Stimulated activated naive CD8-positive, alpha-beta T cell treated with anti-CD3 and anti-CD28 coated beads, Interleukin-15, Interleukin-2, amounts not matched to agents 100 U/mL and 50 U/mL, for 24 hours (primary cell): Measurements from ENCODE around the gene GOLGA6B.
"Not testable (repeated sequence)": the region's sequence is repeated elsewhere in the genome, so short reads cannot be mapped to it uniquely, and the experiment has no call there.

ENCODE experiments used
- ATAC-seq: fragments of 150-1000 bp; cut with Tn5 transposase; one replicate; pipeline ENCODE4 v1.10.0; 2021
- DNase-seq: peaks from one replicate; pipeline ENCODE4 v3.0.0; 2021

The GOLGA6B gene

GRCh38 chr15:72654397-72654796, at the start of gene GOLGA6B:
Gene GOLGA6B, plus strand, starts transcription at chr15:72654697. Its CDS starts 41 bp downstream, at chr15:72654738.
- not testable (repeated sequence) for DNase-seq, ATAC-seq

GRCh38 chr15:72604794-72605193, 49.7 kb upstream of the GOLGA6B start:
- DNase-seq (no peak), ATAC-seq (no peak)

DNA sequence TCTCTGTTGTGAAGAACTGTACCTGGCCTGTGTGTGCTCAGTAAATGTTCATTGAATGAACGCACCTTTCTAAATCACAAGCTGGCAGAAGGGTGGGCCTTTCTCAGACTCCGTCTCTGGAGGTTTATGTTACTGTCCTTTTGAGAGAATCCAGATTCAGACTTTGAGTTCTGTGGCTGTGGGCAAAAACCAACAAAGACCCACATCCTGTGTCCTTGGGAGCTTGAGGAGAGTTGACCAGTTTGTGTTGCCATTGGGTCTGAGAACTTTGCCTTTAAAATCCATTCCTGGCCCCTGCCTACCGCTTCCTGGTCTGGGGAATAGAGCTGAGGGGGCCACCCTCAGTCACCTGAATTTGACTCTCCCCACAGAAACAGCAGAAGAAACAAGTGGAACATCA, 46.4 kb upstream of the GOLGA6B start:
- ATAC-seq, DNase-seq: not testable (repeated sequence)

- no peak for ATAC-seq
Measured at GRCh38 chr15:72609862-72610261, 44.6 kb upstream of the GOLGA6B start.

GRCh38 chr15:72612324-72612723, 42.2 kb upstream of the GOLGA6B start:
- not testable (repeated sequence) for DNase-seq, ATAC-seq

More at GRCh38 chr15:72609862-72610261, 44.6 kb upstream of the GOLGA6B start:
- DNase-seq = no peak

- no peak for ATAC-seq
- DNase-seq = no peak
Measured at GRCh38 chr15:72614810-72615532, 39.5 kb upstream of the GOLGA6B start.

GRCh38 chr15:72615533-72616233, 38.8 kb upstream of the GOLGA6B start:
- not testable (repeated sequence) for DNase-seq, ATAC-seq

DNA sequence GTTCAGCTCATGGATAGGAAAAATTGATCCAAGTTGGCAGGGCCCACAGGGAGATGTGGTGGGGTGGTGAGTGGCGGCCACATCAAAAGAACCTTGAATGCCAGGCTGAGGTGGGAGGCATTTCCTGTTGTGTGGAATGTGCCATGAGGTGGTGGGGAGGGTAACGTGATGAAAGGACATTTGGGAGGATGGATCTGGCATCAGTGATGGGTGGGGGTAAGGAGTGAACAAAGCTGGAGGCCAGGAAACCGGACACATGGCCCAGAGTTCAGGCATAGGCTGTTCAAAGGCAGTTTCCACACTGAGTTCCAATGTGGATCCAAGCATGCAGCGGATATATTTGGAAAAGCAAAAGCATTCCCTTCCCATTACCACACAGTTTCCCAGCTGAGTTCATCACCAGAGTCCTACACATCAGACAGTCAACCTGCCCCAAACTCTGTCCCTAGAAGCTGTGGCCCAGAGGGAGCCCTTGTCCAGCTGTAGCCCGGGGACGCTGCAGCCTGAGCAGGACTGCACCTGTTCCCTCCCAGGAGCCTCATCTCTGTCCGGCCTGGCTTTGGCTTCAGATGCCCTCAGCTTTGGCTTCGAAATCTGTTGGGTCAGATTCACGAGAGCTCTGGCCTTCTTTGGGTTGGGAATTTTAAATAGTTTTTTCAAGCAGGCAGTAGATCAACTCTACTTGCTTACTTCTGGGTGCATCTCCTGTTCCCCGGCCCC, 37.8 kb upstream of the GOLGA6B start:
- no peak for ATAC-seq

DNA sequence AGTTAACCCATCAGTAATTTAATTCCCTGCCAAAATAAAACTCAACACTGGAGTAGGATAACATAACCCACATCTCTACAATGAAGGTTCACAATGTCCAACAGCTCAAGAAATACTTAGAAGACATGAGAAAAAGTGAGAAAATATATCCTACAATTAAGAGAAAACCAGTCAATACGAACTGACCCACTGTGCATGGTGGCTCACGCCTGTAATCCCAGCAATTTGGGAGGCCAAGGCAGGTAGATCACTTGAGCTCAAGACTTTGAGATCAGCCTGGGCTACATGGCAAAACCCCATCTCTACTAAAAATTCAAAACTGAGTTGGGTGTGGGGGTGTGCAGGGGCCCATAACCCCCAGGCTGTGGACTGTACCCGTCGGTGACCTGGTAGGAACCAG, 30.6 kb upstream of the GOLGA6B start:
- DNase-seq, ATAC-seq: not testable (repeated sequence)

More for the DNA sequence above, 37.8 kb upstream of the GOLGA6B start:
- DNase-seq = no peak

DNA sequence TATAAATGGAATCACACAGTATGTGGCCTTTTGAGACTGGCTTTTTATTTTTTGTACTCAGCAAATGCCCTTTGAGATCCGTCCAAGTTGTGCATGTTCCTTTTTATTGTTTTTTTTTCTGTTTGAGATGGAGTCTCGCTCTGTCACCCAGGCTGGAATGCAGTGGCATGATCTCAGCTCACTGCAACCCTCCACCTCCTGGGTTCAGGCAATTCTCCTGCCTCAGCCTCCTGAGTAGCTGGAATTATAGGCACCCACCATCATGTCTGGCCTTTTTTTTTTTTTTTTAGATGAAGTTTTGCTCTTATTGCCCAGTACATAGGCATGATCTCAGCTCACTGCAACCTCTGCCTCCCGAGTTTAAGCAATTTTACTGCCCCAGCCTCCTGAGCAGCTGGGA, 28.3 kb upstream of the GOLGA6B start:
- not testable (repeated sequence) for DNase-seq, ATAC-seq

- DNase-seq = peak; percentile 23
- not testable (repeated sequence) for ATAC-seq
Measured at GRCh38 chr15:72628249-72629067, 26.0 kb upstream of the GOLGA6B start.

- not testable (repeated sequence) for ATAC-seq, DNase-seq
Measured at GRCh38 chr15:72629068-72629570, 25.4 kb upstream of the GOLGA6B start.

DNA sequence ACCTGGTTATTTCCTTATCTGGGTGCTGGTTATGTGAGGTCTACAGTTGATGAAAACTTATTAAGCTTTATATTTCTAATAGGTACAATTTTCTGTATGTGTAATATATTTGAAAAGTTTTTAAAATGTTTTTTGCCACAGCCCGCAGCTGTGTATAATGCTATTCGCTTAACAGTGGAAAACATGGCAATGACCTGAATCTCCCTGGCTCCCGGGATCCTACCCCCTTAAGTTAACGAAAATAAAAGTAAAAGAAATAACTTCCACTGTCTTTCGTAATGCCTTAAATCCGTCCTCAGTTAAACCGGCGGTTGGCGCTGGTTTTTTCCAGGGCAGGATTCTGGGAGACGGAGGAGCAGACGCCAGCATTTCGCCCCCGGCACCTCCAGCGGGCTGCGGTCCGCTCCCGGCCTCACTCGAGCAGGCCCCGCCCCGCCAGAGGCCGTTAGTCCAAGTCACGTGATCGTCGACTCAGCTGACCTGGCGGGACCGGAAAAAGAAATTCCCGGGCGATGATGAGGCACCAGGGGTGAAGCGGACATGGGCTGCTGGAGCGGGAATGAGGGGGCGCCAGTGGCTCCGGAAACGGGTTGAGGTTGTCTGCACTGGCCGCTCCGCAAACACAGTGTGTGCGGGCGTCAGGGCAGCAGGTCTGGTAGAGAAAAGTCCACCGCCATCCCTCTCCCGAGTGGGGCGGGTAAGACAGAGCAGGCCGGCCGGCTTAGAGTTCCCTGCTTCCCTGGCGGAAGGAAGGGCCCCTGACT, 17.8 kb upstream of the GOLGA6B start:
- ATAC-seq (peak; percentile 74), DNase-seq (peak; percentile 73)

- not testable (repeated sequence) for ATAC-seq
Measured at GRCh38 chr15:72639759-72640483, 14.6 kb upstream of the GOLGA6B start.

GRCh38 chr15:72642271-72642670, 12.2 kb upstream of the GOLGA6B start:
- not testable (repeated sequence) for DNase-seq, ATAC-seq

More at GRCh38 chr15:72639759-72640483, 14.6 kb upstream of the GOLGA6B start:
- DNase-seq = not testable (repeated sequence)

GRCh38 chr15:72648631-72649253, 5.8 kb upstream of the GOLGA6B start:
- not testable (repeated sequence) for ATAC-seq, DNase-seq

- DNase-seq, ATAC-seq: not testable (repeated sequence)
Measured at GRCh38 chr15:72656014-72656413, 1.5 kb downstream of the GOLGA6B start.

DNA sequence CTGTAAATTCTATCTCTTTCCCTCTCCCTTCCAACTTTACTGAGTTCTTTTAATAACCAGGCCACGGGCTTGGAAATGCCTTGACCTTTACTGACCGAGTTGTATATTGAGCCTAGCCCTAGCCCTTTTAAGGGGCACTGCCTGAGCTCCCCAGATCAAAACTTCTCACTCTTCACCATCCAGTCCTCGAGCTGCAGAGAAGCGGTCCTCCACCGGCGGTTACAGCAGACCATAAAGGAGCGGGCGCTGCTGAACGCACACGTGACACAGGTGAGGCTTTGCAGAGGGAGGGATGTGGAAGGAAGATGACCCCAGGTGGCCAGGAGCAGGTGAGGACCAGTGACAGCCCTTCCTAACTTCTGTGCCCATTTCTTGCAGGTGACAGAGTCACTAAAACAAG, 6.6 kb downstream of the GOLGA6B start:
- not testable (repeated sequence) for DNase-seq, ATAC-seq

DNA sequence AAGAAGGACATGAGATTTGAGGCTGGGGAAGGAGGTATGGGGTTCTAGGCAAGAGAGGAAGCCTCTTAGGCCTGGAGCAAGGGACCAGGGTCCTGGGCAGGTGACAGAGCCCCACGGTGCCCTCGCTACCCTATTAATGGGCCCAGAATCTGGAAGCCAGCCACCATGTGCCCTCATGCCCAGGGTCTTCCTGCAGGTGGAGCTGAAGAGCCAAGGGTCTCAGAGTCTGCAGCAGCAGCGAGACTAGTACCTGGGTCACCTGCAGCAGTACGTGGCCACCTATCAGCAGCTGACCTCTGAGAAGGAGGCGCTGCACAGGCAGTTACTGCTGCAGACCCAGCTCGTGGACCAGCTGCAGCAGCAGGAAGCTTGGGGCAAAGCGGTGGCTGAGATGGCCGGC, 9.4 kb downstream of the GOLGA6B start:
- DNase-seq, ATAC-seq: not testable (repeated sequence)
